HG02943 (cell line): ENCODE results near the gene SGSM2.
"Not testable (repeated sequence)": the region's sequence is repeated elsewhere in the genome, so short reads cannot be mapped to it uniquely, and the experiment has no call there.

Experiments used
- ATAC-seq: cut with Tn5 transposase; IDR thresholded peaks from one replicate; pipeline ENCODE4 v1.9.1; 2021; ENCODE audit warnings: mild to moderate bottlenecking, low read depth, moderate library complexity; ENCODE audit not compliant: unreplicated experiment

Gene SGSM2

GRCh38 chr17:2336852-2337543 lies at the start of gene SGSM2:
Gene SGSM2 (plus strand): TSS chr17:2337501. CDS start chr17:2337689, 188 bp downstream.
- no peak for ATAC-seq

- no peak for ATAC-seq
Observed at GRCh38 chr17:2289878-2290478, 47.3 kb upstream of the SGSM2 start.

GRCh38 chr17:2292100-2292499 lies 45.2 kb upstream of the SGSM2 start:
- no peak for ATAC-seq

- ATAC-seq: no peak
Observed at GRCh38 chr17:2295575-2295974, 41.7 kb upstream of the SGSM2 start.

GRCh38 chr17:2297023-2297422 lies 40.3 kb upstream of the SGSM2 start:
- no peak for ATAC-seq

GRCh38 chr17:2299136-2299535 lies 38.2 kb upstream of the SGSM2 start:
- ATAC-seq: no peak

GRCh38 chr17:2299756-2300155 lies 37.5 kb upstream of the SGSM2 start:
- ATAC-seq: no peak

- ATAC-seq: peak; percentile 12
Observed at GRCh38 chr17:2302778-2303203, 34.5 kb upstream of the SGSM2 start.

GRCh38 chr17:2303204-2304188 lies 33.8 kb upstream of the SGSM2 start, which contains the start of the genes SMG6 and SRR:
Gene SMG6 (minus strand): TSS chr17:2303785. CDS start chr17:2303720, 65 bp downstream.
Gene SRR (plus strand): TSS chr17:2303950. CDS start chr17:2315561, 11,611 bp downstream.
- peak; percentile 80 for ATAC-seq

GRCh38 chr17:2304931-2305330 lies 32.4 kb upstream of the SGSM2 start:
- ATAC-seq: no peak

- no peak for ATAC-seq
Observed at GRCh38 chr17:2309338-2310154, 27.8 kb upstream of the SGSM2 start.

- no peak for ATAC-seq
Observed at GRCh38 chr17:2312736-2313135, 24.6 kb upstream of the SGSM2 start.

- not testable (repeated sequence) for ATAC-seq
Observed at GRCh38 chr17:2316916-2317205, 20.4 kb upstream of the SGSM2 start.

GRCh38 chr17:2317796-2318195 lies 19.5 kb upstream of the SGSM2 start:
- ATAC-seq: no peak

- no peak for ATAC-seq
Observed at GRCh38 chr17:2319051-2319450, 18.2 kb upstream of the SGSM2 start.

GRCh38 chr17:2321399-2321798 lies 15.9 kb upstream of the SGSM2 start:
- ATAC-seq: no peak

- ATAC-seq: no peak
Observed at GRCh38 chr17:2323629-2324314, 13.5 kb upstream of the SGSM2 start.

- no peak for ATAC-seq
Observed at GRCh38 chr17:2331303-2331702, 6.0 kb upstream of the SGSM2 start.

- no peak for ATAC-seq
Observed at GRCh38 chr17:2335726-2336214, 1.5 kb upstream of the SGSM2 start.
